Upper lobe of left lung (tissue), 6 donors: ENCODE measurements around the gene SP7. TPM values are rescaled to one million over a fixed set of nuclear protein-coding genes. Genes with fewer than 3 reads are reported as not detected.

Experiments
- ATAC-seq, 2 donors: fragments of 200-7000 bp; cut with Tn5 transposase; one replicate each; pipeline ENCODE4 v1.9.1; 2022; ENCODE audit warnings: mild to moderate bottlenecking in 2 of 2, moderate library complexity in 2 of 2; ENCODE audit not compliant: low FRiP score in 2 of 2
- DNase-seq, 2 donors: peaks; one replicate each; pipeline ENCODE4 v3.0.0-alpha.2; 2019 to 2020
- H3K27ac ChIP-seq, 4 donors: fragments of 200-600 bp; sonication (generic); one replicate each; pipeline ENCODE4 v1.5.1; 2016 to 2019
- H3K27me3 ChIP-seq, 4 donors: fragments of 200-600 bp; sonication (generic); one replicate each; pipeline ENCODE4 v1.5.1; 2017 to 2019
- H3K36me3 ChIP-seq, 4 donors: fragments of 200-600 bp; sonication (generic); one replicate each; pipeline ENCODE4 v1.5.1; 2016 to 2019
- H3K4me1 ChIP-seq, 4 donors: fragments of 200-600 bp; sonication (generic); one replicate each; pipeline ENCODE4 v1.5.1; 2018 to 2019
- H3K4me3 ChIP-seq, 4 donors: fragments of 200-600 bp; sonication (generic); one replicate each; pipeline ENCODE4 v1.5.1; 2017 to 2019; ENCODE audit warnings: mild to moderate bottlenecking in 2 of 4, moderate library complexity in 1 of 4
- H3K9me3 ChIP-seq, 4 donors: fragments of 200-600 bp; sonication (generic); one replicate each; pipeline ENCODE4 v1.5.1; 2018 to 2019
- EP300 ChIP-seq, 4 donors: sonication (generic); formaldehyde crosslinking; IDR thresholded peaks; one replicate each; pipeline ENCODE4 v1.5.1; 2017; ENCODE audit warnings: antibody characterized with exemption in 4 of 4, control low read depth in 2 of 4
- POLR2A ChIP-seq, 4 donors: fragments of 450-650 bp; IDR thresholded peaks; one replicate each; pipeline ENCODE4 v1.5.1; 2016 to 2017; ENCODE audit warnings: antibody characterized with exemption in 4 of 4, mild to moderate bottlenecking in 2 of 4
- POLR2AphosphoS5 ChIP-seq, 2 donors: sonication (generic); formaldehyde crosslinking; IDR thresholded peaks; one replicate each; pipeline ENCODE4 v1.5.1; 2017; ENCODE audit warnings: antibody characterized with exemption in 2 of 2
- WGBS, 2 donors: methylation state at CpG; one replicate each; pipeline ENCODE4 v1.1.5; 2017 to 2018; 5-methylcytosine and 5-hydroxymethylcytosine counted together
- total RNA-seq, 6 donors: library from RNA; depleted of rRNA in 4 of 6; stranded (reverse); fragments of >200 nt in 4 of 6; gene quantifications; one replicate each; pipeline versions ENCODE4 v1.1.0 to v1.2.1, GENCODE V29; 2016 to 2021
- TF ChIP-seq, protein P1 (sequence below), 6 experiments: fragments of 450-650 bp in 4 of 6; fragments of 200-600 bp in 2 of 6; sonication (generic) in 2 of 6; IDR thresholded peaks; one replicate each; pipeline ENCODE4 v1.5.1; 2016 to 2019; ENCODE audit warnings: antibody characterized with exemption in 6 of 6
- donor health status: DM: no; HTN: no; CAD: no; lungs with moderate emphysema.
- donor health status: DM: no; HTN: yes; CAD: no; lungs with severe emphysema.

SP7 gene
- total RNA-seq, 6 donors from 2014 or later, result not detected

DNA sequence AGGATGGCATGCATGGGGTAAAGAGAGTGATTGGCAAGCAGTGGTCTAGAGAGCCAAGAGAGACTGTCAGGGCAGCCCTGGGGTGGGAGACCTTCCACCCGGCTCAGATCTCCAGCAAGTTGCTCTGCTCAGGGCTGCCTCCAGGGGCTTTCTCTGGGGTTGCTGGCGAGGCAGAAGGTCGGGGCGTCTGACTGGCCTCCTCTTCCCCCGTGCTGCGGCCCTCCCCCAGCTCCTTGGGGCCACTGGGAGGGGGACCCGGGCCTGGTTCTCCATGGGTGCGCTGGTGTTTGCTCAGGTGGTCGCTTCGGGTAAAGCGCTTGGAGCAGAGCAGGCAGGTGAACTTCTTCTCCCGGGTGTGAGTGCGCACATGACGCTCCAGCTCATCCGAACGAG lies 8.1 kb downstream of the SP7 start:
- Histone ChIP-seq H3K27me3 (no peaks in the 10 kb centered on the region), H3K4me3 (no peak overlapping the region), H3K4me1 (peaks cover 17 to 25% (median 19%) of the 10 kb centered on the region in 4 donors), H3K36me3 (no peaks in the 10 kb centered on the region), H3K27ac (no peak overlapping the region), H3K9me3 (no peaks in the 10 kb centered on the region)
- DNase-seq (no peak), ATAC-seq (no peak)
- WGBS, 2 donors, result 40 to 51% methylated on average over 2 to 15 of the region's 16 CpGs
- TF ChIP-seq POLR2AphosphoS5 (IDR thresholded peaks at IDR 0.05) (no peak), EP300 (IDR thresholded peaks at IDR 0.05) (no peak), POLR2A (IDR thresholded peaks at IDR 0.05) (no peak)
- TF ChIP-seq, protein P1, sequence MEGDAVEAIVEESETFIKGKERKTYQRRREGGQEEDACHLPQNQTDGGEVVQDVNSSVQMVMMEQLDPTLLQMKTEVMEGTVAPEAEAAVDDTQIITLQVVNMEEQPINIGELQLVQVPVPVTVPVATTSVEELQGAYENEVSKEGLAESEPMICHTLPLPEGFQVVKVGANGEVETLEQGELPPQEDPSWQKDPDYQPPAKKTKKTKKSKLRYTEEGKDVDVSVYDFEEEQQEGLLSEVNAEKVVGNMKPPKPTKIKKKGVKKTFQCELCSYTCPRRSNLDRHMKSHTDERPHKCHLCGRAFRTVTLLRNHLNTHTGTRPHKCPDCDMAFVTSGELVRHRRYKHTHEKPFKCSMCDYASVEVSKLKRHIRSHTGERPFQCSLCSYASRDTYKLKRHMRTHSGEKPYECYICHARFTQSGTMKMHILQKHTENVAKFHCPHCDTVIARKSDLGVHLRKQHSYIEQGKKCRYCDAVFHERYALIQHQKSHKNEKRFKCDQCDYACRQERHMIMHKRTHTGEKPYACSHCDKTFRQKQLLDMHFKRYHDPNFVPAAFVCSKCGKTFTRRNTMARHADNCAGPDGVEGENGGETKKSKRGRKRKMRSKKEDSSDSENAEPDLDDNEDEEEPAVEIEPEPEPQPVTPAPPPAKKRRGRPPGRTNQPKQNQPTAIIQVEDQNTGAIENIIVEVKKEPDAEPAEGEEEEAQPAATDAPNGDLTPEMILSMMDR (IDR thresholded peaks at IDR 0.05), result no peak

DNA sequence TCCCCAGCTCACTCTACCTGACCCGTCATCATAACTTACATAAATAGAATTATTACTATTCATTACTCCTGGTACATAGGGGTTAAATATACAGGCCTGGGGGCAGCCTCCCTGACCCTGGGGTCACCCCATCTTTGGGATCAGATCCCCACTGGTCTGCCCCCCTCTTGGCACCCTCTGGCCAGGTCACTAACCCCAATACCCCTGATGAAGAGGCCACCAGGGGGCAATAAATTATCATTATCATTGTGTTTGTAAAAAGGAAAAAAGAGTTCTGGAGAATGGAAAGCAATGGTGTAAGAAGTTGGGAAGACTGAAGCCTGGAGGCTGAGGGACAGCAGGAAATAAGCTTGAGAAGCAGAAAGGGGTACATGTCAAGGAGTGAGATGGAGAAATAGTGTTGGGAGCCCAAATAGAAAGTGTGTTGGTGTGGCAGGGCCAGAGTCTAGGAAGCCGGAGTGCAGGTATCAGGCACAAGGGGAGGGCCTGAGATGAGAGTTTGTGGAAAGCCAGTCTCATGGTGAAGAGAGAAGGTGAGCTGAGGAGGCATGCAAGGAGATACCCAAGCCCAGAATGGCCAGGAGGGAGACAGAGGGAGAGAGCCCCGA lies 8.6 kb downstream of the SP7 start:
- no peaks in the 10 kb centered on the region for H3K27me3 ChIP-seq
- peaks cover 17 to 25% (median 19%) of the 10 kb centered on the region in 4 donors for H3K4me1 ChIP-seq
- no peak for DNase-seq
- H3K9me3 ChIP-seq, result no peaks in the 10 kb centered on the region
- no peak for ATAC-seq
- 85 to 91% methylated on average over 3 of the region's 3 CpGs for WGBS, 2 donors
- no peaks in the 10 kb centered on the region for H3K36me3 ChIP-seq
- TF ChIP-seq EP300 (IDR thresholded peaks at IDR 0.05), result no peak
- no peak for TF ChIP-seq POLR2AphosphoS5 (IDR thresholded peaks at IDR 0.05)
- TF ChIP-seq, protein P1 (IDR thresholded peaks at IDR 0.05), result peak in 3 of 6 experiments; percentile 24 to 39 (median 29)
- no peak for TF ChIP-seq POLR2A (IDR thresholded peaks at IDR 0.05)
- H3K4me3 ChIP-seq, result no peak overlapping the region
- H3K27ac ChIP-seq, result no peak overlapping the region

DNA sequence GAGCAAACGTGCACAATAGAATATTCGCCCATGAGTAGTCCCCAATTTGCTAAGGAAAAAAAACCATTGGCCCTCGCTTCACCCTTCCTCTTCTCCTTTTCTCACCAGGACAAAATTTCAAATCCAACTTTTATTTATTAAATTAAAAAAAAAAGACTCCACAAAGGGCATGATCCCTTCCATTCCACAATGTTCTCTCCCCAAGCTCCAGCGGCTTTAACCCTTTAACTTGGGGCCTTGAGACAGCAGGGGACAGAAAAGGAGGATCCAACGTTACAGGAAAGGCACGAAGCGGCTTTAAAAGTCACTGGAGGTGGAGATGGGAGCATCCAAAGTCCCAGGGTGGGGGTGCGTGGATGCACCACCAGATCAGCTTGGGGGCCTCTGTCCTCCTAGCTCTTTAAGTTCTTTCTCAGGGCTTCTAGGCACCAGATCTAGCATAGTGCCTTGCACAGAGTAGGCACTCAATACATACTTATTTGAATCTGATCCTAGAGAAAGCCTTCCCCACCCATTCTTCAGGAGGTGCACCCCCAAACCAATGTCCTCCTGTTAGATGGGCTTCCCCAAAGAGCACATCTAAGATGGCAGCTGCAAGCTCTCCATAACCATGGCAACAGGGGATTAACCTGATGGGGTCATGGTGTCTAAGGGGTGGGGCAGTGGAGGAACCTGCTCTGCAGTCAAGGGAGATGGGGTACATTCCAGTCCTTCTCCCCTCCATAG lies 9.5 kb downstream of the SP7 start:
- Histone ChIP-seq H3K4me3 (no peak overlapping the region), H3K9me3 (no peaks in the 10 kb centered on the region), H3K4me1 (peaks cover 23 to 30% (median 24%) of the 10 kb centered on the region in 4 donors), H3K36me3 (no peaks in the 10 kb centered on the region), H3K27me3 (no peaks in the 10 kb centered on the region), H3K27ac (no peak overlapping the region)
- WGBS, 2 donors, result 84 to 88% methylated on average over 8 of the region's 8 CpGs
- TF ChIP-seq POLR2A (IDR thresholded peaks at IDR 0.05), result no peak
- TF ChIP-seq, protein P1 (IDR thresholded peaks at IDR 0.05), result no peak
- TF ChIP-seq EP300 (IDR thresholded peaks at IDR 0.05), result no peak
- no peak for TF ChIP-seq POLR2AphosphoS5 (IDR thresholded peaks at IDR 0.05)
- no peak for DNase-seq
- ATAC-seq, result no peak

DNA sequence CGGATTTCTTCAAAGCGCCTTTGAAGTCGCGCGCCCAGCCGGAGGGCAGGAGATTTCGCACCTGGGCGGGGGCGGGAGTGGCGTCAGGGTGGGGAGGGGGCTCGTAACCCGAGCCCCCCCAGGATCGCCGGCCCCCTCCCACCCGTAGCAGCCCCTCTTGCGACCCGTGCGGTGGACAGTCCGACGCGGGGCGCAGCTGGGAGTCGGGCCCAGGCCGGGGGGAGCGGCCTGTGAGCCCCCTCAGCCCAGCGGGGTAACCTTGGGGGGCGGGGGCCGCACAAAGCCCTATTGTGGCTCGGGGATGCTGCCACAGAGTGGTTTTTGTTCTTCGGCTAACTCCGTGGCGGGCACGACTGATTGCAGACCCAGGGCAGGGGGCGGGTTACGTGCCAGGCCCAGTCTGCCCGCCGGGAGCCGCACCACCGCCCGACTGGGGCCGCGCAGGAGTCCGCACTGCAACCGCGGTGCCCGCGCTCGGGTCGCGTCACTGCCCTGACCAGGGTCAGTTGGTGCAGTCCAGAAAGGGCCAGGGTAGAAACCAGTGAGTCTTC lies 10.6 kb downstream of the SP7 start:
- DNase-seq (peak; percentile 51 to 91), ATAC-seq (peak in 1 of 2 donors; percentile 11)
- WGBS, 2 donors, result 0 to 1% methylated on average over 8 to 15 of the region's 50 CpGs
- peaks cover 27 to 35% (median 29%) of the 10 kb centered on the region in 4 donors for H3K4me1 ChIP-seq
- H3K9me3 ChIP-seq, result no peaks in the 10 kb centered on the region
- TF ChIP-seq EP300 (IDR thresholded peaks at IDR 0.05) (no peak), POLR2A (IDR thresholded peaks at IDR 0.05) (peak in 1 of 4 donors; percentile 19), POLR2AphosphoS5 (IDR thresholded peaks at IDR 0.05) (no peak)
- TF ChIP-seq, protein P1 (IDR thresholded peaks at IDR 0.05), result peak in 3 of 6 experiments; percentile 8 to 31 (median 17)
- H3K36me3 ChIP-seq, result no peaks in the 10 kb centered on the region
- H3K4me3 ChIP-seq, result peak overlapping the region; percentile 61 to 92 (median 69)
- peak overlapping the region; percentile 87 to 96 (median 90) for H3K27ac ChIP-seq
- no peaks in the 10 kb centered on the region for H3K27me3 ChIP-seq
